Activated CD8-positive, alpha-beta memory T cell treated with anti-CD3 and anti-CD28 coated beads, Interleukin-2, amount 10 ng/mL, durations not matched to agents 7 days and 5 days (primary cell): Measurements from ENCODE around the gene GARS1. TPM values are rescaled to one million over a fixed set of nuclear protein-coding genes. Genes with fewer than 3 reads are reported as not detected.

Experiments
- ATAC-seq: fragments of 150-1000 bp; cut with Tn5 transposase; one replicate; pipeline ENCODE4 v1.10.0; 2021; ENCODE audit warnings: moderate library complexity
- CTCF ChIA-PET: fragments of 350-600 bp; sonication (Branson Sonifier 250); formaldehyde crosslinking; loops from one replicate; lab custom pipeline; 2021; ENCODE audit warnings: antibody characterized with exemption; lab: Charles Lee
- DNase-seq: peaks from one replicate; pipeline ENCODE4 v3.0.0-alpha.2; 2020
- H3K27ac Mint-ChIP-seq: one replicate; pipeline ENCODE4 v1.8.0; 2021; ENCODE audit warnings: mild to moderate bottlenecking, mixed read lengths
- H3K27me3 Mint-ChIP-seq: one replicate; pipeline ENCODE4 v1.8.0; 2021; ENCODE audit warnings: mixed read lengths
- H3K36me3 Mint-ChIP-seq: one replicate; pipeline ENCODE4 v1.8.0; 2021; ENCODE audit warnings: mild to moderate bottlenecking, mixed read lengths
- H3K4me1 Mint-ChIP-seq: one replicate; pipeline ENCODE4 v1.8.0; 2021; ENCODE audit warnings: mixed read lengths
- H3K4me3 Mint-ChIP-seq: one replicate; pipeline ENCODE4 v1.8.0; 2021; ENCODE audit warnings: mild to moderate bottlenecking, moderate library complexity, mixed read lengths
- H3K9me3 Mint-ChIP-seq: one replicate; pipeline ENCODE4 v1.8.0; 2022; ENCODE audit warnings: low read depth, mixed read lengths
- total RNA-seq, 2 experiments: library from RNA; stranded (reverse); gene quantifications; one replicate each; pipeline ENCODE4 v1.2.3, GENCODE V29; 2021

GARS1 gene
- total RNA-seq, 2 experiments from 2014 or later = 203 to 260 TPM

DNA sequence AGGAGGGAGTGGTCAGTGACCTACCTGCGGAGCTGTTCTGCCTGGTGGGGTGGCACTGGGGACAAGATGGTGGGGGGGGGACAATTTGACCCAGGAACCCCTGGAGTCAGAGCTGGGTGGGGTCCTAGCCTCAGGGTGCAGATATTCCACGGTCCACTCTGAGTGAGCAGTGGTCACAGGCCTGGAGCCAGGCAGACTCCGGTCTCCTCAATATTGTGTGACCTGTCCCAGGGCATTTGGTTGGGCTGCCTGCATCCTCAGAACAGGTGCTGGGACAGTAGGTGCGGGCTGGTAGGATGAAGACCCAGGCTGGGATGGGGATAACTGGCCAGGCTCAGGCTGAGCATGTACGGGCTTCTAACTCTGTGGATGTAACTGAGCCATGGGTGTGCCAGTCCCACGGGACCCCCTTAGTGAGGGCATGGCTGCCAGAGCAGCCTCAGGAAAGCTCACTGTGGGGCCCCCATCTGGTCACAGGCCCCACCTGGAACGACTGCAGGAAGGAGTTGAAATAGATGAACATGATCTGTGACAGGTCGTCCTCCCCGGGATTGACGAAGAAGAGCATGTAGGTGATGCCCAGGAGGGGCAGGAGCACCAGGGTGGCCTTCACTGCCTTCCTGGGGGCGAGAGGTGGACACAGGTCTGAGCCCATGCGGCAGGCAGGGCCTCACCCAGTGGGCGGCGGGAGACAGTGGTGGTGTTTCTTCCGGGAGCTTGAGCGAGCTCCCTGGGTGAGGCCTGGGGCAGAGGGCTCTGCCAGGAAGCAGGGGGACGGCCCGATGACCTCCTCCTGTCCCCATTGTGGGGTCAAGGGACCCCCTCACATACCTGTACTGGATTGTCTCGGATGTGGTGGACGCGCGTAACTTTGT, 60.7 kb downstream of the GARS1 start:
- no peaks in the 10 kb centered on the region for H3K9me3 Mint-ChIP-seq
- no peaks in the 10 kb centered on the region for H3K27me3 Mint-ChIP-seq
- DNase-seq (no peak), ATAC-seq (no peak)
- H3K27ac Mint-ChIP-seq = no peak overlapping the region
- H3K36me3 Mint-ChIP-seq = no peaks in the 10 kb centered on the region
- H3K4me3 Mint-ChIP-seq = no peak overlapping the region
- CTCF ChIA-PET = interaction anchor here (1.1 kb wide), 1 partner anchor 84 kb away, joined by 3 read pairs; no protein-coding TSS in a partner anchor
- no peaks in the 10 kb centered on the region for H3K4me1 Mint-ChIP-seq

DNA sequence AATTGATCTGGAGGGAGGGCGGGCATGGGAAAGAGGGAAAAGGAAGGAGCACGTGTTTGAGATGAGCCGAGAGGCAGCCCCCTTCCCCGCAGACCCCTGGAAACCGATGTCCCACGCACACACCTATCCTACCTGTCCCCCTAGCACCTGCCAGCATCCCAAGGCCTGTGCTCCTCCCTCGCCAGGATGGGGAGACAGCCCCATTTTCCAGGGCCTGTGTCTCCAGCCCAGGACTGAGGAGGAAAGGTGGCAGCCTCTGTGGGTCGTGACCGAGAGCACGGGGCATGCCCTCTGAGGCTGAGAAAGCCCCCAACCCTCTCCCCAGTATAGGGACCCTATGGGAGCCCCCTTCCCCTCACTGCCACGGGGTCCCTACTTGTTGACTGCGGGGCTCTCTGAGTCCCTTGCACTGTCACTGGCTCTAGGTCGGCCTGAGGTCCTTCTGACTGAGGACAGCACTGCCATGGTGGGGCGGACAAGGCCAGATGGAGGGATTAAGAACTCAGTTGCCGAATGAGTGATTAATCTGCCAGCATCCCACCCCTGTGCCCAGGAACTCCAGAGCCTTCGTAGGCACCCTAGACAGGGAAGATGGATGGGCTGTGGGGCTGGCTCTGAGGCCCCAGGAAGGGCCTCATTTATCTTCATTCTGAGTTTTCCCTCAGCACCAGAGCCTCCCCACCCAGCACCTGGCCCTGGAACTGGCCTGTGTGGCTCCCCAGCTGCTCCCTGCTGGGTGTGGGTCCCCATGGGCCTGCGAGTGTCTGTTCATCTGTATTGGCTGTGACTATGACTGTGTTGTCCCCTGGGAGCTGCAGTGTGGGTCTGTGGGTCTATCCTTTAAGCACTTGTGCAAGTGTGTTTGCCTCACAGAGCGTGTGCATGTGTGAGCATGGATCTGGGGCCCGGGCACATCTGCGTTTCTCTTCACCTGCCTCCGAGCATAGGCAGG, 61.6 kb downstream of the GARS1 start:
- H3K27me3 Mint-ChIP-seq = no peaks in the 10 kb centered on the region
- no peak for ATAC-seq
- H3K36me3 Mint-ChIP-seq = no peaks in the 10 kb centered on the region
- no peaks in the 10 kb centered on the region for H3K9me3 Mint-ChIP-seq
- no peaks in the 10 kb centered on the region for H3K4me1 Mint-ChIP-seq
- CTCF ChIA-PET = interaction anchor here (1.1 kb wide), 1 partner anchor 83 kb away, joined by 3 read pairs; no protein-coding TSS in a partner anchor
- no peak for DNase-seq
- no peak overlapping the region for H3K27ac Mint-ChIP-seq
- H3K4me3 Mint-ChIP-seq = no peak overlapping the region

DNA sequence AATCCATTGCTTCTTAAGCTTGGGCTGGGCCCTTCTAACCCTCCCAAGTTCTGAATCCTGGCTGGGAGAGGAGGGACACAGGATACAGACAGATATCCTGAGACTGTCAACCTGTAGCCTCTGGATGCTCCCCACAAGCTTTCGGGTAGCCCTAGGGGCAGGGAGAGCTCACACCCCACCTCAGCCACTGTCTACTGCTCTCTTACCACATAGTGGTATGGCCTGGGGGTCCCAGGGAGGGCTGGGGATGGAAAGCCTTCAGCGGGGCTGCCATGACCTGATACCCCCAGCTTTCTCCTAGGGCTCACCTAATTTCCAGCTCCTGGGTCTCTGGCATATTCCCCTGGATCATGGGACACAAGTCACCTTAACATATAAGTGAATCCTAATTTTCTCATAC, 62.5 kb downstream of the GARS1 start:
- no peak overlapping the region for H3K27ac Mint-ChIP-seq
- H3K4me3 Mint-ChIP-seq = no peak overlapping the region
- H3K4me1 Mint-ChIP-seq = no peaks in the 10 kb centered on the region
- no peaks in the 10 kb centered on the region for H3K9me3 Mint-ChIP-seq
- ATAC-seq = no peak
- no peaks in the 10 kb centered on the region for H3K27me3 Mint-ChIP-seq
- no peak for DNase-seq
- H3K36me3 Mint-ChIP-seq = no peaks in the 10 kb centered on the region
- CTCF ChIA-PET = no interaction called here

DNA sequence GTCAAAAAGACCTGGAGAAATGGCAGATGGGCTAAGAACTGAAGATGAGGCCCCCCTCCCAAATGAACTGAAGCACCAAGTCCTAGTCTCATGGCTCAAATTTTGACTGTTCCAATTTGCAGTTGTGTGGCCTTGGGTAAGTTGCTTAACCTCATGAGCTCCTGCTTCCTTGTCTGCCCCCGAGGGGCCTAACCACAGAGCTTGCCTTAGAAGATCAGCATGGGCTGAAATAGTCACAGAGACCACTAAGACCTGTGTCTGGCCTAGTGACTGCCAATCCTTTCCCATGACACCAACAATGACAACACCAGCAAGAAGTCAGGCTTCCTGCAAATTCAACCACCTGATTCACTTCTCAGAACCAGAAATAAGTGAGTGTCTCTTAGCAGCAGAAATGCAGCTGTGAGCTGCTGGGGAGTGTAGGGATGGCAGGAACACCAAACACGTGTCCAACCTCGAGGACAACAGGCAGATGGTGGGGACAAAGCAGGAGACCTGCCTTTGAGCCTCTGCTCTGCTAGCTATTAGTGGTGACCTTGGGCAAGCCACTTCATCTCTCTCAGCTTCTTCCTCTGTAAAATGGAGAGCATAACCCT, 63.9 kb downstream of the GARS1 start:
- Mint-ChIP-seq H3K4me1 (no peaks in the 10 kb centered on the region), H3K9me3 (no peaks in the 10 kb centered on the region), H3K27me3 (no peaks in the 10 kb centered on the region), H3K36me3 (no peaks in the 10 kb centered on the region), H3K27ac (no peak overlapping the region), H3K4me3 (no peak overlapping the region)
- no peak for ATAC-seq
- DNase-seq = no peak
- CTCF ChIA-PET = interaction anchor here (0.9 kb wide), 1 partner anchor 25 kb away, joined by 3 read pairs; no protein-coding TSS in a partner anchor

DNA sequence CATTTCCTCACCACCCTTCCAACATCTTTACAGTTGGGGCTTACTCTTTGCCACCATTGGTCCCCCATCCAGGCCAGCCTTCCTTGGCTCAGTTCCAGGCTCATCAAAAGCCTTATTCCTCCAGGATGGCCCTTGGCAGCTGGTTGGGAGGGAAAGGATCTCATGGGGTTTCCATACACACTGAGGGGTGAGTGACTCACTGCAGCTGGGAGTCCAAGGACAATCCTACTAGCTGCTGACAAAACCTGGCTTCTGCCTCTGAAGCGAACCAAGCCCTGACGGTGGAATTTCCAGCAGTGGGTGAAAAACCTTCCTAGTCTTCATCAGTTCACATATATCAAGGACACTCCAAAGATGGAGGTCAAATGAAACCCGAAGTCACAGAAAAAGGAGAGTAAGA, 64.6 kb downstream of the GARS1 start:
- H3K4me1 Mint-ChIP-seq = no peaks in the 10 kb centered on the region
- H3K27ac Mint-ChIP-seq = no peak overlapping the region
- no peak for ATAC-seq
- H3K36me3 Mint-ChIP-seq = no peaks in the 10 kb centered on the region
- no peak overlapping the region for H3K4me3 Mint-ChIP-seq
- H3K27me3 Mint-ChIP-seq = no peaks in the 10 kb centered on the region
- no peaks in the 10 kb centered on the region for H3K9me3 Mint-ChIP-seq
- DNase-seq = no peak
- CTCF ChIA-PET = no interaction called here

GRCh38 chr7:30660331-30661255, 65.9 kb downstream of the GARS1 start:
- Mint-ChIP-seq H3K36me3 (no peaks in the 10 kb centered on the region), H3K9me3 (no peaks in the 10 kb centered on the region), H3K27ac (no peak overlapping the region), H3K4me1 (no peaks in the 10 kb centered on the region), H3K27me3 (no peaks in the 10 kb centered on the region), H3K4me3 (no peak overlapping the region)
- CTCF ChIA-PET = no interaction called here
- no peak for DNase-seq
- no peak for ATAC-seq

DNA sequence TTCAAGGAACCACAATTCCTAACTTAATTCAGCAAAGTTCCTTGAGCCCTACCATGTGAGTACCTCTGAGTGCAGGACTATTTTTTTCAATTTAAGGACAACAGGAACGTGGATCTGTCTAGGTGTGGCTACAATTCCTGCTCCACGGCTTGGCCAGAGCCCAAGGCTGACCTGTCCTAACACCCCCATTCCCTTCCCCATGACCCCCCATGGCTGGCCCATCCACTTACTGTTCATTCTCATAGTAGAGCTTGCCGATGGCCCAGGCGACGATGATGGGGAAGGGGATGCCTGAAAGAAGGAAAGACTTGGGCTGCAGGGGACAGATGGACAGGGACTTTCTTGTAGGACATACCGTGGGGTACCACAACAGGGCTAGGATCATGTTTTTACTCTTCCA, 67.2 kb downstream of the GARS1 start:
- Mint-ChIP-seq H3K9me3 (no peaks in the 10 kb centered on the region), H3K27ac (no peak overlapping the region), H3K4me1 (no peaks in the 10 kb centered on the region), H3K27me3 (no peaks in the 10 kb centered on the region), H3K36me3 (no peaks in the 10 kb centered on the region), H3K4me3 (no peak overlapping the region)
- no peak for ATAC-seq
- CTCF ChIA-PET = interaction anchor here (0.7 kb wide), 1 partner anchor 78 kb away, joined by 3 read pairs; no protein-coding TSS in a partner anchor
- no peak for DNase-seq

- Mint-ChIP-seq H3K4me1 (no peaks in the 10 kb centered on the region), H3K36me3 (no peaks in the 10 kb centered on the region), H3K4me3 (no peak overlapping the region), H3K27me3 (no peaks in the 10 kb centered on the region), H3K27ac (no peak overlapping the region), H3K9me3 (no peaks in the 10 kb centered on the region)
- ATAC-seq = no peak
- DNase-seq = no peak
- CTCF ChIA-PET = no interaction called here
Observed at GRCh38 chr7:30662431-30662939, 67.8 kb downstream of the GARS1 start.

DNA sequence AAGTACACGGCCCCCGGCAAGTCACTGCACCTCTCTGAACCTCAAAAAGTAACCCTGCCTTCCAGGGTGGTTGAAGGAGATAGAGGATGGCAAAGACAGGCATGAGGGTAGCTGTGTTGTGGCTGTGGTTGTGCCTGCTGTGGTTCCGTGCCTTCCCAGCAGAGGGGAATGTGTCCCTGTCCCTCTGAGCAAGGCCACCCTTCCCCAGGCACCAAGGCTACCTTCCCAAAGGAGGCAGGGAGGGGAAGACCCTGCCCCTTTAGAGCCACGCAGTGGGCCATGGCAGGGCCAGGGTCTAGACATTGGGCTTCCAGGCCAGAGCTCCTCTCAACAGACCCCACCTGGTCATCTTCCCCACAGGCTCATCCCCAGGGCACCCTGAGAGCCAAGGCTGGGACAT, 68.7 kb downstream of the GARS1 start:
- no peaks in the 10 kb centered on the region for H3K27me3 Mint-ChIP-seq
- H3K27ac Mint-ChIP-seq = no peak overlapping the region
- no peaks in the 10 kb centered on the region for H3K36me3 Mint-ChIP-seq
- DNase-seq (no peak), ATAC-seq (no peak)
- CTCF ChIA-PET = interaction anchor here (1.2 kb wide), 1 partner anchor 19 kb away, joined by 3 read pairs; the partner anchor contains the start of gene CRHR2
- H3K4me3 Mint-ChIP-seq = no peak overlapping the region
- no peaks in the 10 kb centered on the region for H3K4me1 Mint-ChIP-seq
- no peaks in the 10 kb centered on the region for H3K9me3 Mint-ChIP-seq

GRCh38 chr7:30664184-30664885, 69.7 kb downstream of the GARS1 start:
- Mint-ChIP-seq H3K27me3 (no peaks in the 10 kb centered on the region), H3K4me3 (no peak overlapping the region), H3K36me3 (no peaks in the 10 kb centered on the region), H3K9me3 (no peaks in the 10 kb centered on the region), H3K4me1 (no peaks in the 10 kb centered on the region), H3K27ac (no peak overlapping the region)
- CTCF ChIA-PET = interaction anchor here (1.2 kb wide), 1 partner anchor 18 kb away, joined by 3 read pairs; the partner anchor contains the start of gene CRHR2
- ATAC-seq (no peak), DNase-seq (no peak)

- no peak overlapping the region for H3K4me3 Mint-ChIP-seq
- no peaks in the 10 kb centered on the region for H3K36me3 Mint-ChIP-seq
- no peak for ATAC-seq
- CTCF ChIA-PET = no interaction called here
- no peak overlapping the region for H3K27ac Mint-ChIP-seq
- no peaks in the 10 kb centered on the region for H3K27me3 Mint-ChIP-seq
- no peaks in the 10 kb centered on the region for H3K4me1 Mint-ChIP-seq
- H3K9me3 Mint-ChIP-seq = no peaks in the 10 kb centered on the region
- no peak for DNase-seq
Observed at GRCh38 chr7:30665043-30665442, 70.4 kb downstream of the GARS1 start.

DNA sequence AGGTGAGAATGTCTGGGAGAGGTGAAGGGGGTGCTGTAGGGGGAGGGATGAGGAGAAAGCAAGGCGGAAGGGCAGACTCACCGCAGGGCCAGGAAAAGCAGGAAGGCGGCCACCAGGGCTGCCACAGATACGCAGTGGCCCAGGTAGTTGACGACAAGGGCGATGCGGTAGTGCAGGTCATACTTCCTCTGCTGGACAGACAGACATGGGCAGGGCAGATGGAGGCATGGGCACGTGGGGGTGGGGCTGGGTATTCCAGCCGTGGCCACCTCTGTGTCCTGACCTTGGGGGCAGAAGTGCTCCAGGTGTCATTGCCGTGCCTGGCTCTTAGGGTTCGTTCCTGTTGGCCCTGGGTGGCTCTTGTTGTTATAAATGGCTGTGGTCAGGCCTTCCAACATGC, 70.8 kb downstream of the GARS1 start:
- Mint-ChIP-seq H3K4me1 (no peaks in the 10 kb centered on the region), H3K36me3 (no peaks in the 10 kb centered on the region), H3K4me3 (no peak overlapping the region), H3K27ac (no peak overlapping the region), H3K9me3 (no peaks in the 10 kb centered on the region), H3K27me3 (no peaks in the 10 kb centered on the region)
- CTCF ChIA-PET = no interaction called here
- DNase-seq (no peak), ATAC-seq (no peak)
